Vein endothelial cell (primary cell): ENCODE results near the gene FGF5. TPM values are rescaled to one million over a fixed set of nuclear protein-coding genes. Genes with fewer than 3 reads are reported as not detected.

Experiments used
- total RNA-seq: library from RNA; depleted of rRNA; stranded (reverse); fragments of >200 nt; gene quantifications from 2 replicates; pipeline ENCODE4 v1.2.3, GENCODE V29; 2012

The FGF5 gene
- total RNA-seq: under 0.01 and 0.29 TPM in 2 replicates

GRCh38 chr4:80266253-80266901, at the start of gene FGF5:
Gene FGF5, plus strand, starts transcription at chr4:80266664. Its CDS starts 161 bp downstream, at chr4:80266825.

GRCh38 chr4:80335554-80336358, 69.3 kb downstream of the FGF5 start, which contains the start of gene CFAP299:
Gene CFAP299, plus strand, starts transcription at chr4:80335730.

Other genes starting within 250 kb of the FGF5 start
- gene ANTXR2, start 193.4 kb upstream of the FGF5 start, total RNA-seq: 50.3 and 60.8 TPM in 2 replicates
- 0.65 and 0.76 TPM in 2 replicates for gene PRDM8, start 69.2 kb upstream of the FGF5 start, total RNA-seq
- not detected in 2 replicates for gene CFAP299, start 69.1 kb downstream of the FGF5 start, total RNA-seq